Keratinocyte (primary cell): ENCODE results near the gene OTUD5. TPM values are rescaled to one million over a fixed set of nuclear protein-coding genes. Genes with fewer than 3 reads are reported as not detected.

ENCODE experiments used
- DNase-seq: peaks from one replicate; pipeline ENCODE4 v3.0.0-alpha.2; 2011; ENCODE audit warnings: low read depth, missing footprints, low spot score
- FAIRE-seq: peaks from 2 replicates; lab custom pipeline; 2011; peaks lifted over from hg19 to GRCh38; lab: Jason Lieb, UNC
- H2AFZ ChIP-seq: 2 replicates; pipeline ENCODE4 v1.6.0; 2012; ENCODE audit warnings: low read length, control low read depth, inconsistent platforms; ENCODE audit not compliant: control insufficient read depth
- H3K27ac ChIP-seq: 2 replicates; pipeline ENCODE4 v1.5.1; 2011; ENCODE audit warnings: low read length; ENCODE audit not compliant: control insufficient read depth, insufficient read depth
- H3K27me3 ChIP-seq: 3 replicates; pipeline ENCODE4 v1.6.0; 2011; ENCODE audit warnings: low read length; ENCODE audit not compliant: control insufficient read depth, insufficient read depth; ENCODE audit errors: extremely low read depth
- H3K36me3 ChIP-seq, 2 experiments: 2 replicates in 1 of 2; 3 replicates in 1 of 2; pipeline ENCODE4 v1.5.1; 2011; ENCODE audit warnings: low read length in 2 of 2, mild to moderate bottlenecking in 1 of 2; ENCODE audit not compliant: control insufficient read depth in 2 of 2, insufficient read depth in 2 of 2; ENCODE audit errors: extremely low read depth in 1 of 2
- H3K4me1 ChIP-seq: 3 replicates; pipeline ENCODE4 v1.5.1; 2011; ENCODE audit warnings: low read length; ENCODE audit not compliant: control insufficient read depth, insufficient read depth; ENCODE audit errors: extremely low read depth
- H3K4me2 ChIP-seq: 3 replicates; pipeline ENCODE4 v1.6.0; 2011; ENCODE audit warnings: low read depth, low read length; ENCODE audit not compliant: control insufficient read depth, insufficient read depth; ENCODE audit errors: extremely low read depth
- H3K4me3 ChIP-seq, 3 experiments: fragments of 200-600 bp in 1 of 3; sonication (generic) in 1 of 3; 2 replicates in 2 of 3; 3 replicates in 1 of 3; pipeline ENCODE4 v1.5.1; 2011 to 2016; ENCODE audit warnings: low read length in 3 of 3, mild to moderate bottlenecking in 3 of 3, control low read depth in 2 of 3, inconsistent platforms in 1 of 3, low read depth in 1 of 3, mixed read lengths in 1 of 3, mixed run types in 1 of 3, moderate library complexity in 1 of 3; ENCODE audit not compliant: control insufficient read depth in 2 of 3, insufficient read depth in 2 of 3; ENCODE audit errors: extremely low read depth in 1 of 3
- H3K79me2 ChIP-seq: 2 replicates; pipeline ENCODE4 v1.6.0; 2012; ENCODE audit warnings: low read length; ENCODE audit not compliant: control insufficient read depth, insufficient read depth
- H3K9ac ChIP-seq: 3 replicates; pipeline ENCODE4 v1.6.0; 2011; ENCODE audit warnings: low read length; ENCODE audit not compliant: control insufficient read depth, insufficient read depth; ENCODE audit errors: extremely low read depth
- H3K9me1 ChIP-seq: 3 replicates; pipeline ENCODE4 v1.6.0; 2011; ENCODE audit warnings: low read length; ENCODE audit not compliant: control insufficient read depth, insufficient read depth; ENCODE audit errors: extremely low read depth
- H3K9me3 ChIP-seq: 2 replicates; pipeline ENCODE4 v1.5.1; 2012; ENCODE audit warnings: low read depth, low read length; ENCODE audit not compliant: control insufficient read depth
- H4K20me1 ChIP-seq: 3 replicates; pipeline ENCODE4 v1.6.0; 2011; ENCODE audit warnings: low read length; ENCODE audit not compliant: control insufficient read depth, insufficient read depth; ENCODE audit errors: extremely low read depth
- EZH2 ChIP-seq: IDR thresholded peaks from one replicate; pipeline ENCODE4 v1.6.1; 2012; ENCODE audit warnings: inconsistent platforms, mild to moderate bottlenecking, low read length, moderate library complexity
- dilution Hi-C: fragments of 300-500 bp; cut with MboI; formaldehyde crosslinking; loops from one replicate; pipeline ENCODE4 v1.7.0; 2020; ENCODE audit warnings: low sequenced_read_pairs; ENCODE audit not compliant: extremely low pct_ligation_motif_present
- polyA plus RNA-seq, 5 experiments: library from polyadenylated mRNA; depleted of rRNA in 3 of 5; stranded (reverse) in 3 of 5; stranded (forward) in 1 of 5; unstranded in 1 of 5; fragments of >200 nt; gene quantifications; 1 replicate in 1 of 5; 2 replicates in 3 of 5; 3 replicates in 1 of 5; pipeline versions ENCODE4 v1.2.1 to v1.2.3, GENCODE V29; 2011 to 2012; ENCODE audit warnings: missing spikeins in 2 of 5, low read depth in 1 of 5, low replicate concordance in 1 of 5
- TF ChIP-seq, protein P1 (sequence below), 3 experiments: IDR thresholded peaks in 1 of 3; conservative IDR thresholded peaks in 1 of 3; optimal IDR thresholded peaks in 1 of 3; 2 replicates in 2 of 3; 3 replicates in 1 of 3; pipeline versions ENCODE3 to v1.5.1; 2011; ENCODE audit warnings: low read length in 3 of 3, mild to moderate bottlenecking in 3 of 3, moderate library complexity in 2 of 3, control low read depth in 1 of 3, inconsistent platforms in 1 of 3; ENCODE audit not compliant: insufficient read depth in 2 of 3; ENCODE audit errors: extremely low read depth in 1 of 3

The OTUD5 gene
- polyA plus RNA-seq, 1 donor (not counting 4 experiments of a cell fraction or from before 2014, with no cell fraction given): 40.3 TPM

DNA sequence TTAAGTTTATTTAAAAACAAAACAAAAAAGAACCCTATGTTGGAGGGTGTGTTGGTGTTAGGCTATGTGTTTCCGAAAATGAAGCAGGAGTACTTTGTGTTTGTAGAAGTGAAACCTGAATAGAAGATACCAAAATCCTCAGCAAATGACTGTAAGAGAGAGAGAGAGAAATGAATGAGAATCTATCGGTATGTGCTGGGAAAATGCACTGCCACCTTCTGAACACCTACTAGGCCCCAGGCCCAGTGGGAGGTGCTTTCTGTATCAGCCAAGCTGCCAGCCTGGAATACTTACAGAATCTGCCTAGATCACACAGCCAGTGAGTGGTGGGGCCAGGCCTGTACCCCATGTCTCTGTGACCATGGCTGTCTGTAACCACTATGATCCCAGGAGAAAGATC lies 23.6 kb downstream of the OTUD5 start:
- dilution Hi-C loops: no loop called here
- H3K9me1 ChIP-seq: no peaks in the 10 kb centered on the region
- no peak for TF ChIP-seq EZH2
- TF ChIP-seq, protein P1, sequence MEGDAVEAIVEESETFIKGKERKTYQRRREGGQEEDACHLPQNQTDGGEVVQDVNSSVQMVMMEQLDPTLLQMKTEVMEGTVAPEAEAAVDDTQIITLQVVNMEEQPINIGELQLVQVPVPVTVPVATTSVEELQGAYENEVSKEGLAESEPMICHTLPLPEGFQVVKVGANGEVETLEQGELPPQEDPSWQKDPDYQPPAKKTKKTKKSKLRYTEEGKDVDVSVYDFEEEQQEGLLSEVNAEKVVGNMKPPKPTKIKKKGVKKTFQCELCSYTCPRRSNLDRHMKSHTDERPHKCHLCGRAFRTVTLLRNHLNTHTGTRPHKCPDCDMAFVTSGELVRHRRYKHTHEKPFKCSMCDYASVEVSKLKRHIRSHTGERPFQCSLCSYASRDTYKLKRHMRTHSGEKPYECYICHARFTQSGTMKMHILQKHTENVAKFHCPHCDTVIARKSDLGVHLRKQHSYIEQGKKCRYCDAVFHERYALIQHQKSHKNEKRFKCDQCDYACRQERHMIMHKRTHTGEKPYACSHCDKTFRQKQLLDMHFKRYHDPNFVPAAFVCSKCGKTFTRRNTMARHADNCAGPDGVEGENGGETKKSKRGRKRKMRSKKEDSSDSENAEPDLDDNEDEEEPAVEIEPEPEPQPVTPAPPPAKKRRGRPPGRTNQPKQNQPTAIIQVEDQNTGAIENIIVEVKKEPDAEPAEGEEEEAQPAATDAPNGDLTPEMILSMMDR (optimal IDR thresholded peaks at IDR 0.05 in 1 of 3, IDR thresholded peaks at IDR 0.05 in 1 of 3, conservative IDR thresholded peaks at IDR 0.05 in 1 of 3; ENCODE audit: extremely low read depth in 1 of 3, insufficient read depth in 2 of 3, low read length in 3 of 3): no peak
- H3K4me1 ChIP-seq: no peaks in the 10 kb centered on the region
- H3K36me3 ChIP-seq: peaks cover 0 to 4% of the 10 kb centered on the region in 2 experiments
- no peak overlapping the region for H3K4me2 ChIP-seq
- no peak overlapping the region for H3K4me3 ChIP-seq
- no peak overlapping the region for H2AFZ ChIP-seq
- no peaks in the 10 kb centered on the region for H3K27me3 ChIP-seq
- H3K27ac ChIP-seq: no peak overlapping the region
- H4K20me1 ChIP-seq: no peaks in the 10 kb centered on the region
- H3K79me2 ChIP-seq: peaks cover under 1% of the 10 kb centered on the region
- no peak overlapping the region for H3K9ac ChIP-seq
- DNase-seq (no peak), FAIRE-seq (no peak)
- no peaks in the 10 kb centered on the region for H3K9me3 ChIP-seq

DNA sequence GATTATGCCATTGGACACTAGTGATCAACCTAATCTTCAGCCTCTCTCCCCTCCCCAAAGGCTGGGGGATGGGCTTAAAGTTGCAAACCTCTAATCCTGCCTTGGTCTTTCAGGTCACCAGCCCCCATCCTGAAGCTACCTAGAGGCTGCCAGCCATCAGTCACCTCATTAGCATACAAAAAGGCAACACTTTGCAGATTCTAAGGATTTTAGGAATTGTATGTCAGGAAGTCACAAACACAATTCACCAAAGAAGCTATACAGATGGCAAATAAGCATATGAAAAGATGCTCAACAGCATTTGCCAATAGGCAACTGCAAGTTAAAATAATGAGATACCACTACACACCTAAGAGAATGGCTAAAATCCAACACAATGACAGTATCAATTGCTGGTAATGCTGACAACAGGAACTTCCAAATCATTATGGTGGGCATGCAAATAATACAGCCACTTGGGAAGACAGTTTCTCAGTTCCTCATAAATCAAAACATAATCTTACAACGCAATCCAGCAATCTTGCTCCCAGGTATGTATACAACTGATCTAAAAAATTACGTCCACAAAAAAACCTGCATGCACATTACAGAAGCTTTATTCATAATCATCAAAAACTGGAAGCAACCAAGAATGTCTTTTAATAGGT lies 29.5 kb downstream of the OTUD5 start:
- no peak for DNase-seq

More for the DNA sequence above, 29.5 kb downstream of the OTUD5 start:
- Histone ChIP-seq H3K79me2 (no peaks in the 10 kb centered on the region), H3K36me3 (peaks cover 4 to 9% of the 10 kb centered on the region in 2 experiments), H3K4me2 (no peak overlapping the region), H2AFZ (no peak overlapping the region), H3K27ac (no peak overlapping the region), H3K9ac (no peak overlapping the region), H3K4me3 (no peak overlapping the region), H4K20me1 (no peaks in the 10 kb centered on the region), H3K4me1 (no peaks in the 10 kb centered on the region), H3K27me3 (no peaks in the 10 kb centered on the region), H3K9me3 (peaks cover 2% of the 10 kb centered on the region), H3K9me1 (no peaks in the 10 kb centered on the region)
- TF ChIP-seq, protein P1 (optimal IDR thresholded peaks at IDR 0.05 in 1 of 3, IDR thresholded peaks at IDR 0.05 in 1 of 3, conservative IDR thresholded peaks at IDR 0.05 in 1 of 3; ENCODE audit: extremely low read depth in 1 of 3, insufficient read depth in 2 of 3, low read length in 3 of 3): no peak
- TF ChIP-seq EZH2: no peak
- dilution Hi-C loops: no loop called here
- no peak for FAIRE-seq
